Hippocampal formation (tissue), 2 donors: ENCODE results near the gene GNG2.

Experiments
- DNase-seq, 2 donors: peaks; one replicate each; lab custom pipeline; 2025; lab: John Stamatoyannopoulos, UW

The GNG2 gene

DNA sequence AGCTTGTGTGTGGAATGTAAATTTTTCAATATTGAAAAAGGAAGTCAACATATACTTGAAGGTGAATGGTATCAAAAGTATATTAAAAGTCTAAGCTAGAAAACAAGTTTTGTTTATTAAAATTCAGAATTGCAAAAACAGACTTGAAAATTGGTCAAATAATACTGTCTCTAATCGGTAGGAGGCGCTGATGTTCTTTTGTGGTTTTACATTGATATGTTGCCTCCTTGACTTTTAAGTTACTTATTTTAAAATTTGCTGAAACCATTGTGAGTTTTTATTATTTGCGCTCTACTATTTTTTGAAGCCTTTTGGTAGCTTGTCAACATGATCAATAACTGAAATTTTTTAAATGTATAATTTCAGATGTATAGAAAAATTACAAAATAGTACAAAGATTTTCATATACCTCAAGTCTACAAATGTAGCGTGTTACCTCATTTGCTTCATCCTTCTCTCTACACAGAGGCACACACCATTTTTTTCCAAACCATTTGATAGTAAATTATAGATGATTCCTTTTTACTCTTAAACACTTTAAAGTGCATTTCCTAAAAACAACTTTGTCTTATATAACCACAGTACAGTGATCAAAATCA, 135.8 kb downstream of the GNG2 start:
- DNase-seq = no peak

DNA sequence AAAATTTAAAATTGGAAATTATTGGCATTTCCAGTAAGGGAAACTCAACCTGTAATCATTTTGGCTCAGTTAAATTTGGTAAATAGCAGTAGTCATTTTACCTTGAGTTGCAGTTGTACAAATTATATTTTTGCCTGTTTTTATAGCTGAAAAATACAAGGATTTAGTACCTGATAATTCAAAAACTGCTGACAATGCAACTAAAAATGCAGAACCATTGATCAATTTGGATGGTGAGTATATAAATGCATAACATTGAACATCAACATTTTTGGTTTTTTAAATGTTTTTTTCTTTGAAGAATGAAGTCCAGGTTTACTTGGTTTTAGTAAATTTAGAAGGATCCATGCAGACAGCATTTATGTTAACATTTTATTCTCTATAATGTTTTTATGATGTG, 137.9 kb downstream of the GNG2 start:
- no peak for DNase-seq

DNA sequence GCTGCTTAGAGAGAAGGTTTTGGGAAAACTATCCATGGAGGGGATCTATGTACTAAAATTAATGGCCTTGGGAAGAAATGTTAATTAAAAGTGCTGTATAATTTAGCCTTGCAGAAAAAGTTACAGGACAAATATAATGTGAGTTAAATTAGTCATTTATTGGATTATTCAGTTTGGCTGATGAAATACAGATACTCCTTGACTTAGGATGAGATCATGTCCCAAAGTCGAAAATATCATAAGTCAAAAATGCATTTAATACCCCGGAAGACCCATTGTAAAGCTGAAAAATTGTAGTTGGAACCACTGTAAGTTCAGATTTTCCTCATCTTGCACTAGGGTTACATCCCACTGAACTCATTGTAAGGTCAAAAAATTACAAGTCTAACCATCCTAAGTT, 138.7 kb downstream of the GNG2 start:
- no peak for DNase-seq

DNA sequence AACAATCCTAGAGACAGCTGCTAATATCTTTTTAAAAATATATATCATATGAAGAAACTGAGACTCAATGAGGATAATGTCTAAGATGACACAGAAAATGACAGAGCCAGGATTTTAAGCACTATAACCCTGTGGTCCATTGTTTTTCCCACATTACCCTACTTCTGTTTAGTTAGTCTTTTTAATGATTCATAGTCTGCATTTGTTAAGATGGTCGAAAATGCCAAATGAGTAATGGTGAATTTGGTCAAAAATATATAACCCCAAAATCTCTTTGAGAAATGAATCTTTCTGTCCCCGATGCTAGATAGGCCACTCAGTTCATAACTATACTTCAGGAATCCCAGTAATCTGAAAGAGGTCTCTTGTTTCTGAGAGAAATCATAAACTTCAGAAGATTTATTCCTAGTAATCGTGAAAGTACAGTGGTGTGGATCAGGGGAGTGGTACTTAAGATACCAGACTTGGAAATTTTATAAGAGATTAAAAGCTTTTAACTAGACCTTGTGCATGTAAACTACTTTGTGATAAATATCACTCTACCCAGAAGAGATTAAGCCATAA, 139.7 kb downstream of the GNG2 start:
- no peak for DNase-seq

DNA sequence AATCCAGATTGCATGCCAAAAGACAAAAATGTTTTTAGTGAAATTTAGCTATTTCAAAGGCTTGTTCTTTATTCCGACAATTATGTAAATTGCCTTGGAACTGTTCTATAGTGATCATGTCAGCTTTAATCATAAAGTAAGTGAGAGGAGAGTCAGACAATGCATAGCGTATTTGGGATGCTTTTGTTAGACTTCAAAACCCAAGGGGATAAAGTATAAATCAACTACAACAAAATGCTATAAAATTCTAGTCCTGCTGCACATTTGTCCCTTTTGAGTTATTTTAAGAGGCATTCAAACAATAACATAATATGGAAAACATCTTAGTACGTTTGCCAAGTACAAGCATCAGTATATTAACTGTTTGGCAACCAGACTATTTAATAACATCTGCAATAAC, 140.3 kb downstream of the GNG2 start:
- DNase-seq = no peak

DNA sequence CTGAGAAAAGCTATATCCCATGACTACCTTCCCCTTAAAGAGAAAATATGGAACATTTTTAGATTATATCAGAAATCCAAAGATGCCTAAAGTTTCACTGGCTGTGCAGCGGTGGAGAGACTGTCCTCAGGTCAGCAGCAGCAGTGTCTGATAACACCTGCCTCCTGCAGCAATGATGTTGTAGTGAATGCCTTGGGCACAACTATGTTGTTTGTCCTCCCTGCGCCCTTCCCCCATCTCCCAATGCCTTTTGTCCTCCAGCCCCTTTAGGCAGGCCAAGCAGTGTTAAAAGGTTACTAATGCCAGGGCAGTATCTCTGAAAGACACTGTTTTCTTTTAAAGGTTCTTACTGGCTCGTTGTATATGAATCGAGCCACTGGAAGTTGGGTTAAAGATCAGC, 142.1 kb downstream of the GNG2 start:
- no peak for DNase-seq

DNA sequence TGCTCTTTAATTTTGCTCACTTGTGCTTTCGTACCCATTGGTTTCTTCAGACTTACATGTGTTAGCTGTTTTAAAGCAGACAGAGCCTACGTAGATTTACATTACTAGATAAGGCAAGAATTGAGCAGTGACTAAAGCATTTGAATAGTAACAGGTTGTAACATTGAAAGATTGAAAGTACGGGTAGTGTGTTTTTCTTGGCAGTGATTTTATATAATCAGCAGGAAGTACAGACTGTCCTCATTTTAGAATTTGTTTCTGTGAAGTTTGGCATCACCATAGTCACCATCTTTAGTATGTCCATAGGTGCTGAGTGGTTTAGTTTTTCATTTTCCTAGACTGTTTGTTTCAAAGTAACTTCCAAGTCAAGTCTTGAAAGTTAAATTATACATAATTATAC, 142.9 kb downstream of the GNG2 start:
- no peak for DNase-seq

DNA sequence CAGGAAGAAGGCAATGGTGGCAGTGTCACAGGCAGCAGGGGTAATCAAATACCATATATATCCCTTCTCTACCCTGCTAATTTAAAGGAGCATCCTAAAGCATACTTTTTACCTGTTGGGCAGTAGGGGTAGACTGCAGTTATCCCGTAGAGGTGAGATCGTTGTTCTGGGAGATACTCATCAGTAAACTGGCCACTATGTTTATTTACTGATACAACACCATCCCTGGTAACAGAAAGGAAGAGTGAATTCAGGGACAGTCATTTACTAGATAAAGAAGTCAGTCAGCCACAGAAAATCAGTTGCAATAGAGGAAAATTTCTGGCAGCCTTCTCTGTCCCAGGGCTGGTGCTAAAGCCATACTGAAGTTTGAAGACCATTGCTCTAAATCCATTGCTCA, 145.2 kb downstream of the GNG2 start:
- no peak for DNase-seq

DNA sequence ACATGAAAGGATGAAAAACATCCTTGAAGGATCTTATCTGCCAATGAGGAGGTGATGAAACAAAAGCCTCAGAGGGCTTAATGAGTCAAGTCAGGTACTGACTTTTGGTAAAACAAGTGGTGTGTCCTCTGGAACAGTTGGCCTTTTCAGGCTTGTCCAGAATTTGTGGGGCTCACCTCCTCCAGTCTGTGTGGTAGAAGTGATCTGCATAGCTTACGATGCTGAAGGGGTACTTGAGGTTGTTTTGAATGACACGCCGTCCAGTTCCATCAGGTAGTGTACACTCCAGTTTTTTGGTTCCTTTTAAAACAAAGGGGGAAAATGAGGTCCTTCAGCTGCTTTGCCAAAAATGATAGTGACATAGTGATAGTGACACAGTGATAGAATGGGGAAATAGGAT, 145.9 kb downstream of the GNG2 start:
- DNase-seq = no peak

DNA sequence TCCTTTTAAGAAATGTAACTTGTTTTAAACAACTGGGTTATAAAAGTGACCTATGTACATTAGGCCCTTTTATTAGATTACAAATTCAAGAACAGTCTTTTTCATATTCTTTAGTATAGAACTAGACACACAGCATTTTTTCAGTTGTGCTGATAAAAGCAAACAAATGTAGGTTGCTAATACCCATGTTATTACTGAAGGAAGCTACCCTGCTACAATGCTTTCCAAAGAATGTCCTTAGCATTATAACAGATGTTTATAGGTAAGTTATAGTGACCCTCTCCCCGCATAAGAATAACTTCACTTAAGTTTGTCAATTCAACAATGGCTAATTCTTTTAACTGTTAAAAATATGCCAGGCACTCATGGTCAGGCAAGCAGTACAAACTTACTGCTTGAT, 146.8 kb downstream of the GNG2 start:
- no peak for DNase-seq

DNA sequence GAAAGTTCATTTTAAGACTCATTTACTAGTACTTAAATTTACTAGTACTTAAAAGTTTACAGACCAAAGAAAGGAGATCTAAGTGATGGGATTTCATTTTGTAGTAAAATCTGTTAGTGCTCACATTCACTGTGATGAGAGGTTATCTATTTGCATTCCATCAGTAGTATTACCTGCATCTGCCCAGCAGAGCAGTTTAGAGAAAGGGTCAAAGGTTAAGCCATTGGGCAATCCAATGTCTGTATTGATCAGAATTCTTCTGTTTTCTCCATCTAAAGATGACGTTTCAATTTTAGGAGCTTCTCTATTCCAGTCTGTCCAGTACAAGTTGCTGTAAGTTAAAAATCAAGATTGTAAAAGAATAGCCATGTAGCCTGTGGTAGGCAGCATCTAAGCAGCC, 147.2 kb downstream of the GNG2 start:
- DNase-seq = no peak

DNA sequence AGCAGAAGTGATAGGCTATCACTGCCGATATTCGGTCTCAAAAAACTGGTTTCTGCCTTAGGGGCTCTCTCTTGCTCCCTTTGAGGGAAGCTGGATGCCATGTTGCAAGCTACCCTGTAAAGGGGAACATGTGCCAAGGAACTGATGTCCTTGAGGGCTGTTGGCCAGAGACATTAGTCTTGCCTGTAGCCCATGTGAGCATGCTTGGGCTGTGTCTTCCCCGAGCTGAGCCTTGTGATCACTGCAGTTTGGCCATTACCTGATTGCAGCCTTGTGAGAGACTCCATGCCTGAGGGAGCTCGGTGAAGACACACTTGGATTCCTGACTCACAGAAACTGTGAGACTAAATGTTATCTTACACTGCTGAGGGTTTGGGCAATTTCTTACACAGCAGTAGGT, 147.7 kb downstream of the GNG2 start:
- no peak for DNase-seq

DNA sequence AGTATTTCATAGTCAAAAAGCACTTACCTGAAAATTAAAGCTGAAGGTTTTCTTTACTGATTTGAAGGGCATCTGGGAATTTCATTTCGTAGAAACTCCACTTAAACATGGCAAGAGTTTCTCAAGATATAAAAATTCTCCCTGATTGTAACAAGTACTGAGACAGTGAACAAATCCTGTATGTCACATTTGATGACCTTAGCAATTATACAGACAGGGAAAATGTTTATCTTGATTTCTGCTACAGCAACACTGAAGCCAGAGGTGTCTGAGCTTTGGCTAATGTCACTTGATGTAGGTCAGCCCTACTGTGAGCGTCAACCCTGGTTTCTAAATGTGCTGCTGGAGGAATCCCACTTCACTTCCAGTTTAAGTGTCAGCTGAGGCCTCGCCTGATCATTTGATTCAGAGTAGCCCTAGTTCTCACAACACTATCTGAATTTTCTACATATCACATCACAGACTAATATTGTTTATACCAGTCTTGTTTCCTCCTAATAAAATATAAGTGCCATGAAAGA, 149.8 kb downstream of the GNG2 start:
- no peak for DNase-seq

DNA sequence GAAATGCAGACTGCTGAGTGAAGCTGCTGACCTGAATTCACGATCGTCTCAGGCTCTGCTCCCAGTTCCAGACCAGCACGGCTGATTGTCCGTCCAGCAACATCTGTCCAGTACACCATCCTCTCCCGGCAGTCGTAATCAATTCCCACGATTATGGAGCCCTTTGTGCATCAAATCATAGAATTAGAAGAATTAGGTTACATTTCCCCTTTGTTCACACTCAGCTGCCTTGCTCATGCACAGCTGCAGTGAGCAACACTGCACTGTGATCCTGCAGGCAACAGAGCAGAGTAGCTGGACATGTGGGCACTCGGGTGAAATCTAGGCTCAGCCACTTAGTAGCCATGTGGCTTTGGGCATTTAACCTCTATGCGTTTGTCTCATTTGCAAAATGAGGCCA, 151.1 kb downstream of the GNG2 start:
- peak; percentile 18 to 48 for DNase-seq

DNA sequence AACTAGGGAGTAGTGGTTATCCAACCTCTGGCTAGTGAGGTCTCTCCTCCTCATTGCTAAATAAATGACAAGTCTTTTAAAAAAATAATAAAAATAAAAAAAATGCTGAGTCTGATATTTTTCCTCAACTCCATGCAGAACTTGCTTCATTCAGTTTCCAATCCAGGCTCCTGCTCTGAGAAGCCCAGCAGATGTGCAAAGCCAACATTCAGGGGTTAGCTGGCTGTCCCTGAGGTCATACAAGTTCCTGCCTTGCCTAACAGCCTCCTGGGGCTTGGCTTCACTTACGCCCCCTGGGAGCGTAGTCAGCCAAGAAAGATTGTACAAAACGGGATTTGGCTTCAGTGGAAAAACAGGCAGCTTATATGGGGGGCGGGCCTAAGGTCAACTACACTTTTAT, 152.2 kb downstream of the GNG2 start:
- no peak for DNase-seq

DNA sequence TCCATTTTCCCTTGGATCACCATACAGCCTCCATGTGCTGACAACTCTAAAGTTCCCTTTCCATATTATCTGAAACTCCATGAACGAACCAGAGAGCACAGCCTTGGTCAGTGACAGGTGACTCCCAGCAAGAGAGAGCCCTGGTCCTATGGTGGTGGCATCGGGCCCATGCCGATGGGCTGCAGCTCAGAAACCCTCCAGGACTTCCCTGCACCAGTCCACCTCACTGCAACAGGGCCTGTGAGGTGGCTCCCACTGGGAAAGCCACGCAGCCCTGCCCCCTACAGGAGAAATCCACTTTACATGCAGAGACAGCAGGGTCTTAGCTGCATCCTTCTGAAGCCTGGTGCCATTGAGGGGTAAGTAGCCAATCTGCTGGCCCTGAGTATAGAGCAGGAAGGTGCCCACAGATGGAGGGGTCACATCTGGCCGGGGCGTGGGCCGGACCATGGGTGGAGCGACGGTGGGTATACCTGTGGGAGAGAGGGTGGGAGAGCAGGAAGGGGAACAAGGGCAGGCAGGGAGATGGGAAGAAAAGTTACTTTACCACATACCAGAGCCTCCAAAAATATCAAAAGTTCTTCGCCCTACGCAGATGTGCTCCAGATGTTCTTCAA, 153.7 kb downstream of the GNG2 start:
- peak in 1 of 2 donors; percentile 17 for DNase-seq

DNA sequence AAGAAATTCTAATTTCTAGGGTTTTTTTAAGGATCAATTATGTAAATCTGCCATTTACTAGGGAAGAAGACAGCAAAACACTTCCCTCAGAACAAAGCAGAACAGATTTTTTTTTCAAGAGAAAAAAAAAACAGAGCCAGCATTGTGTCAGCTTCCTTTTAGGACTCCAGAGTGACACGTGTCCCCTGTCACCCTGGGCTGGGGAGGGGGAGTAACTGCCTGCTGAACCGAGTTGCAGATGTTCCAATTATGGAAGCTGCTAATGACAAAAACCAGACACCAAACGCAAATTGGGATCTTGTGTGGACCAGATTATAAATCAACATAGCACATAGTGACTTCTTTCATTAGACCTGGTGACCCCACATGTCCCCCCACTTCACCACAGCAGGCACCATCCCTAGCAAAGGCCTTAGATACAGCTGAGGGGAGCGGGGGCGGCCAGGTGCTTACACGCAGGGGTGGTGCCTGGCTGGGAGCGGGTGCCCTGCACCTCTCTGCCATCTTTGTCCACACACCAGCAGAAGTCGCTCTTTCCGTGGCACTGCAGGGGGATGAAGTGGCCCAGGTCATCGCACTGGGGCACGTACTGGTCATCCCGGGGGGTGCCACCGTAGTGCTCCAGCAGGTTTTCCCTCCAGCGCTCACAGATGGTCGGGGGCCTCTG, 154.3 kb downstream of the GNG2 start:
- DNase-seq = peak; percentile 65 to 80

DNA sequence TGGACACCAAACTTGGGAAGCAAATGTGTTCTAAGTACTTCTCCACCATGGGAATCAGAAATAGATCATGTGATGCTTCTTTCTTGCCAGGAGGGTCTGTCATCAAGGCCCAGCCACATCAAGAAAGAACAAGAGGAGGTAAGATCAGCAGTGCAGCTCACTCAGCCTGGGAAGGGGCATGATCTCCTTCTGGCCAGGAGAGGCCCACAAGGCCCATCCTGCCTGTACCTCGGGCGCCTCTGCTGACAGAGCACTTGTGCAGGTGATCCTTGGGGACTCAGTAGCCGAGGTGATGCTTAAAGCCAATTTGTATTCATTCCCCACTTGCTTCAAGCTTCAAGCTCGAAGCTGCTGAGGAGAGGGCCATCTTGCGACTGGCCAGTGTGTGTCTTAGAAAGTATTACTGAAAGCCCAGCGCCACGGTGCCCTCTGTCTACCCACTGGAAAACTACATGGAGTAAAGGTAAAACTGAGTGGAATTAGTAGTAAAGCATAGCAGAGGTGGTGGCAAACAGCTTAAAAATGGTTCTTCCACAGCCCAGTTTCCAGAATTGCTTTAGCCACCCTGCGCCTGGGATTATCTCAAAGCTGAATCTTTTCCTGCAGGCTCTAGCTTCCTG, 155.1 kb downstream of the GNG2 start:
- DNase-seq = peak; percentile 50 to 71

DNA sequence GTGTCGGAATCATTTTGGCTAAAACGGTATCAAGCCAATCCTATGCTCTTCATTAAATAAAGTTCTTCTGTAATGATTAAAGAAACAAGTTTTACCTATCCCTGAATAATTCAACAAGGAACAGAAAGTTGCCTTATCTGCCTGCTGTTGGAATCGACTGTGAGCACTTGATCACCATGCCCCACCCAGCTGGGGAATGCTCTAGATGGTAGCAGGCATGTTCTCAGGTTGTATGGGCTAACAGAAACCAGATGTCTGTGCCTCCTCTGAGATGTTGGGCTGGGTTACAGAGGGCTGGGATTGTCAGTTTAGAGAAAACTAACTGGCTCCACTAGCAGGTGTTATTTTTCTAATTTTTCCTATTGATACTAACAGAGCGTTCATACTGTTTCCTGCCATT, 157.8 kb downstream of the GNG2 start:
- no peak for DNase-seq

DNA sequence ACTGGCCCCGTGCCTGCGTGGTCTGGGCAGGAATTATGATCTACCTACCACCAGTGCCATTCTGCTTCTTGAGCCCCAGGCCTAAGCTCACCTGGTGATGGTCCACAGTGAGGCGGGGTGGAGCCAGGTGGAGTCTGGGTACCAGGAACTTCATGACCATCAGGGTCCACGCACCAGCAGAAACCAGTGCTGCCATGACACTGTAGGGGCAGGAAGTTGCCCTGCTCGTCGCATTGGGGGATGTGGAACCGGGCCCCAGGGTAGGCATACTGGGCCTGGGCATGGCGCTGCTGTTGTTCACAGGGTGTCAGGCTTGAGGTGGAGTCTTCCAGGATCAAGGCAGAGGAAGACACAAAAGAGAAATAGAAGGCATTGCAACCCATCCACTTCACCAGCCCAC, 158.6 kb downstream of the GNG2 start:
- no peak for DNase-seq
